GM19193 (cell line): Measurements from ENCODE around the gene ABCC3.

Experiments
- POLR2A ChIP-seq: IDR thresholded peaks from 4 replicates; pipeline ENCODE4 v1.6.1; 2011; ENCODE audit not compliant: insufficient read depth, insufficient read length; ENCODE audit errors: extremely low read depth

ABCC3 gene

DNA sequence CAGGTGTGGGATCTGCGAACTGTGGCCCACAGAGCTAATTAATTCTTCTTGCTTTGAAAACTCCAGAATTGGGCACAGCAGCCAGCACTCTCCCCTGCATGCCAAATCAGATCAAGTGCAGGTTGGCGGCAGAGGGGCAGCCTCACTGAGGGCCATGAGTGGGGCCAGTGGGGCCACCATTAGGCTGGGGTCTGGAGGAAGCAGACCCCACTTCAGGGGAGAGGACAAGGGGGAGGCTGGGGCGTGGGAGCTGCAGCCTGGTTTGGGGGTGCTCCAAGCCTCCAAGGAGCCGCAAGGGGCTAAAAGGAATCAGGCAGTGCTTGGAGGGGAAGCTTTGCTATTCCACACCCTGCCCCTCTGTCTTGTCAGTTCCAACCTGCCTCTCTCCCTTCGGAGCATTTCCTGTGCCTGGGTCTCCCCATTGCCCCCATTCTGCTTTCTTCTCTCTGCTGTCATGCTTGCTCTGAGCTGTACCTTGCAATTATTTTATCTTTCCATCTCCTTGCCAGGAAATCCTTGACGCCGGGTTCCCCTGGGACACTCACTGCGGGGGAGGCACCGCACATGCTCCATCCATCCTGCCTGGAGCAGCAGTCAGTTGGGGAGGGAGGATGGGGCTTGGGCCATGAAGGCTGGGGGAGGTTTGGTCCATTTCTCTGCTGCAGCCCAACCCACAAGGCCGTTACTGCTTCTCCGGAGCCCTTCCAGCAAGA, 3.3 kb upstream of the ABCC3 start:
- no peak for TF ChIP-seq POLR2A

- TF ChIP-seq POLR2A = no peak
Measured at GRCh38 chr17:50631908-50632571, 2.6 kb upstream of the ABCC3 start.

GRCh38 chr17:50632637-50633036, 2.0 kb upstream of the ABCC3 start:
- TF ChIP-seq POLR2A = no peak

DNA sequence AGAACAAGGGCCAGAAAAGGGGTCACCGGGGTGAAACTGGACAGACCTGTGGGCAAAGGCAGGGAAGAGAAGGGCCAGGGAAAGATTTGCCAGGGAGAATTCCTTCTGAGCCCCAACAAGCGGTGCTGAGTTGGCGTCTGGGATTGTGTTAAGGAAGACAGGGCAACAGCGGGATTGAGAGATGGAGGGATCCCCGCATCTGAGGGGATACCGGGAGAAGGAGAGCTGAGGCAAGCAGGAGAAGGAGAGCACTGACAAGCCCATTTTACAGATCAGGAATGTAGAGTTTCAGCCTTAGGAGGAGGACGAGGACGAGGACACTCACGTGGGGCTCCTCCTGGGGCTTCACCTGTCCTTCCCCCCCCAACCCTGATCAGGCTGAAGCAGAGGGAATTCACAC, 998 bp upstream of the ABCC3 start:
- no peak for TF ChIP-seq POLR2A

GRCh38 chr17:50634915-50635731, 442 bp downstream of the ABCC3 start:
- TF ChIP-seq POLR2A = no peak

DNA sequence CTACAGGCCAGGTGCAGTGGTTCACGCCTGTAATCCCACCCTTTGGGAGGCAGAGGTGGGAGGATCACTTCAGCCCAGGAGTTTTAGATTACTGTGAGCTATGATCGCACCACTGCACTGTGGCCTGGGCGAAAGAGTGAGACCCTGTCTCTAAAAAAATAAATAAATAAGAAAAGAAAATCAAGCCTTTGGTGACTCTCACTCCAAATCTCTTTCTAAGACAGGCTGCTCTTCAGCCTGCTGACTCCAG, 976 bp downstream of the ABCC3 start:
- no peak for TF ChIP-seq POLR2A

DNA sequence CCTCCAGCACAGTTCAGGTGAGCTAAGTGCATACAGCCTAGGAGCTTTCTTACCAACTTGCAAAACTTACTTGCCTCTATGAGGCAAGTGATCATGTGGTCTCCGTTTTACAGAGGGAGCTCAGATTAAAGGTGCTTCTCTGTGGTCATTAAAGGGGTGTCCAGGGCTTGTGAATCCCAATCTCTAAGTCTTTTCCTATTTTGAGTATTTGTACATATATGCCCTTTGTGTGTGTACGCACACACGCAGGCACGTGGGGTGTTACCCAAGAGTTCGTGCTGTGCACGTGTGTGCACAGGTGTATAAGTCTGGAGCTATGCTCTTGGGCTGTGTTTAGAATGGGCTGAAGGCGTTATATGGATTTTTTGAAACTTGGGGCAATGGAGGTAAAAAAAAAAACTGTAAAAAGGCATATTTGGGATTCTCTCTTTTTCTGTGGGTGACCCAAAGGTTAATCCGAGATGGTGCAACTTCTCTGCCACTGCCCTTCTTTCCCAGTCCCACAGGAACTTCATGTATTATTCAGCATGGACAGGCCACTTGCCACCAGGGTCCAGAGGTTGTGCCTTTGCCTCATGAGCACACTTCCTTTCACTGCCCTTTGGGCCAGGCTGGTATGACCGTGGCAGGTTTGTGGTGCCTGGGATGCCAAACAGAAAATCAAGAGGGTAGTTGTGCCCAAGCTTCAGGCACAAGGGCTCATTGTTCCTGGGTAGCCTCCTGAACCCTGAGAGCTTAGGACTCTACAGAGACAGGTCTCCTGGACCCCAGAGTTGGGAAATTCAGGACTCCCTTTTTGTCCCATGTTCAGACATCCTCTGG, 1.5 kb downstream of the ABCC3 start:
- no peak for TF ChIP-seq POLR2A

DNA sequence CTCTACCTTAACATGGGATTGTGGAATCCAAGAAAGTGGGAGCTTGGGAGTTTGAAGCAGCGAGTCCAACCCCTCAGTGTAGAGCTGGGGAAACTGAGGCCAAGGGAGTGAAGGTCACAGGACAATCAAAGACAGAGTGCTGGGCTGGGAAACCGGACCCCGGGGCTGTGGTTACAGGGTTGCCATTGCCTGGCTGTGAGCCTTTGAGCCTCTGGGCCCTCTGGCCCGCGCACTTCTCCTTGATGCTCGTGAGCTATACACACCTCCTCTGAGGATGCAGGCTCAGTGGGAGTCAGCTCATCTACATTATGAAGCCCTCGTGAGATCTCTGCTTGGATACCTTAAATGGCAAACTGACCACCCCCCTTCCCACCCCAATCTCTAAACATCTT, 2.1 kb downstream of the ABCC3 start:
- no peak for TF ChIP-seq POLR2A

DNA sequence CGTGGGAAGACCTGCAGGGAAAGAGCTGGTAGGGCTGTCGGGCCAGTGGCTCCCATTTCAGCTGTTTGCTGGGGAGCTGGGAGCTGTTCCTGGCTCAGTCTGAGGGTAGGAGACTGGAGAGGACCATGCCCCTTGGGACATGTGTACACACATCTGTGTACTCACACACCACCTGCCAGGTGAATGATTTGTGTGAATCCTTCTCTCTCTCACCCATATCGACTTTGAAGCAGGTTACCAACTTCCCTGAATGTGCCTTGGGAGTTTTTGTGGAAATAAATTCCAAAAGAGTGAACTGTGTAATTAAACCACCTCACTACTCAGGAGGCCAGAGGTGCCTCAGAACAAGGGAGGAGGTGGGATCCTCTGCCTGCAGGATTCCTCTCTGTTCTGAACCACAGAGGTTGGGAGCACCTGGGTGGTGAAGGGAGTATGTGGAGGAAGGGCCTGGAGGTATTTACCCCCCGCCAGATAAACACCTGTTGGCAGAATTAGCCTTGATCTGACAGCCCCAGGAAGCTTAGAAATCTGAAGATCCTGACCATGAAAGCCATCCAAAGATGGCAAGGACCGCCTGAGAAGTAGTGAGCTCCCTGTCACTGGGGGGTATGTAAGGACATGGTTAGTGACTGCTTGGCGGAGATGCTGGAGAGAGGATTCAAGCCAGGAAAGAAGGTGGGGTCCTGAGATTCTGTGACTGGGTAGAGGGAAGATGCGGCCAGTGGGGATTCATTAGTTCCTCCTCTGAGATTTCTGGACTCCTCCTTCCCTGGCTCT, 3.3 kb downstream of the ABCC3 start:
- TF ChIP-seq POLR2A = no peak

GRCh38 chr17:50638606-50638965, 3.9 kb downstream of the ABCC3 start:
- no peak for TF ChIP-seq POLR2A

- no peak for TF ChIP-seq POLR2A
Measured at GRCh38 chr17:50638966-50639713, 4.5 kb downstream of the ABCC3 start.

DNA sequence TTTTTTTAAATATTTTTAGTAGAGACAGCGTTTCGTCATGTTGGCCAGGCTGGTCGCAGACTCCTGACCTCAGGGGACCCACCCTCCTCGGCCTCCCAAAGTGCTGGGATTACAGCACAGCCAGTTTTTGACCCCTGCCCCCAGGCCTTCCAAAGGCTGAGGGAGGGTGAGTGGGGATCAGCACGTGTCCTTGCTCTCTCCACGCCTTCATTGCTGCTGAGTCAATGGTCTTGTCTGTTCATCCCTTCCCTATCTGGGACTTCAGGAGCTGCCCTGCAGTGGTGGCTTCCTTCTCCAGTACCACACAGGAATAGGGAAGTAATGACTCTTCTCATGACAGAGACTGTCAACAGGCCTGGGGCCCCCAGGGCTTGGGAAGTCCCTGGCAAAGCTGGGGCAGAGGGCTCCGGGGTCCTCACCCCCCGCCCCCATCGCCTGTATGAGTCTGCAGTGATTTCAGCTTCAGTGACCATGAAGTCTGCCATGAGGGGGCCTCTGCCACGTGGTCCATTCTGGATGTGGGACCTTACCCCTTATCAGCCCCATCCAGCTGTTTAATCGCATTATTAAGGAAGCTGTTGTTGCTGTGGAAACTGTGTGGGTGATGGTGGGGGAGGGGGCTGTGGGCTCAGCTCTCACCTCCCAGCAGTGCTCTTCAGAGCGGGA, 6.1 kb downstream of the ABCC3 start:
- TF ChIP-seq POLR2A = no peak

DNA sequence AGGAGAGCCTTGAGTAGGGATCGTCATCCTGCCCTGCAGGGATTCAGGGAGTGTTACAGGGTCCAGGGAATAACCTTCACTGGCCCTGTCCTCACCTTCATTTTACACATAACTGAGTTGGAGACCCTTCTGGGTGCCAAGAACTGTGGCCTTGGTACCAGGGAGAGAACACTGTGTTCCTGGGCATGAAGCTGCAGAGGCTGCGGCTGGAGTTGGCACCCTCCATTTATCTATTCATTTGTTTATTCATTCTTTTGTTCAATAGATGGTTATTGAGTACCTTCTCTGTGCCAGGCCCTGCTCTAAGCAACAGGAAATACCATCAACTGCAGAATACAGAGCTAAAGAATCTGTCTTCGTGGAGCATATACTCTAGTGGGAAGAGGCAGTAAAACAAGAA, 6.7 kb downstream of the ABCC3 start:
- TF ChIP-seq POLR2A = no peak

DNA sequence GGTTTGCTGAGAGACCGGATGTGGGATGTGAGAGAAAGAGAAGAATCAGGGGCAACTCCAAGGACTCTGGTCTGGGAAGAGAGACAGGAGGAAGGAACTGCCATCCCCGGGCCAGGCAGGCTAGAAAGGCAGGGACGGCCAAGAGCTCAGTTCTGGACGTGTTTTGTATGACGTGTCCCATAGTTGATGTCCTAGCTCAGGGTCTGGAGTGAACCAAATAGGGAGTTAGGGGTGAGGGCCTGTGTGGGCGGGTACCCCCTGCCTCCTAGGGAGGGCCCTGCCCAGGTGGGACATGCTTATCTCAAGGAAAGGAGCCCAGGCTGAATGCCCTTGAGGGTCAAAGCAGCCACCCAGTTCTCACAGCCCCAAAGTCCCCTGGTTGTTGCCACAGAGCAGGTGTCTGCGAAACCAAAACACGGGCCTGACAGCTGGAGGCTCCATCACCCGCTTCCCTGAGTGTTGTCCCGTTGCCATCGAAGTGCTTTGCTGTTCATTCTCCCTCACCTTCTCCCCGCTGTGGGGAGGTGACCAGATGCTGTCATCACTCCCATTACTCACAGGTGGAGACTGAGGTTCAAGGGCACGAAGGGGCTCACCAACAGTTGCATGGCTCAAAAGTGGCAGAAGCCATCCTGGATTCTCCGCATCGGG, 7.5 kb downstream of the ABCC3 start:
- TF ChIP-seq POLR2A = no peak
